ENCODE data around the gene CPED1. TPM values are rescaled to one million over a fixed set of nuclear protein-coding genes. Genes with fewer than 3 reads are reported as not detected.

Gene CPED1
- total RNA-seq = 0.09 and 0.42 TPM in 2 replicates

- CTCF ChIA-PET = interaction anchor here (0.8 to 6.5 kb wide), 12 partner anchors 8 to 1005 kb away, joined by 3 to 48 read pairs (median 4); partner anchors contain the start of gene ING3
- DNase-seq (peak; percentile 46), ATAC-seq (ENCODE audit: low read depth) (peak; percentile 73)
- Mint-ChIP-seq H3K9me3 (no peaks in the 10 kb centered on the region), H3K4me3 (peak within 1 kb of the TSS; percentile 81), H3K27ac (no peak within 1 kb of the TSS), H3K4me1 (peaks cover 23% of the 10 kb centered on the region), H3K27me3 (peaks cover 33% of the 10 kb centered on the region), H3K36me3 (ENCODE audit: low read depth) (no peaks in the 10 kb centered on the region)
- no peak for TF ChIP-seq CTCF (IDR thresholded peaks at IDR 0.05)
- intact Hi-C loops (cut with micrococcal nuclease) = loop anchor here (1.0 to 5.0 kb wide), 2 partner anchors 37 to 131 kb away; partner anchors contain the start of gene TSPAN12
- POLR2A ChIA-PET = interaction anchor here (0.9 to 1.5 kb wide), 2 partner anchors 38 to 39 kb away, joined by 3 to 6 read pairs; partner anchors contain the start of gene ING3
Observed at GRCh38 chr7:120988591-120989256, at the start of gene CPED1. Gene CPED1, plus strand, starts transcription at chr7:120988711. Its CDS starts 911 bp downstream, at chr7:120989622.

GRCh38 chr7:120939345-120939744, 49.2 kb upstream of the CPED1 start:
- Mint-ChIP-seq H3K4me1 (no peaks in the 10 kb centered on the region), H3K4me3 (no peak overlapping the region), H3K36me3 (ENCODE audit: low read depth) (no peaks in the 10 kb centered on the region), H3K9me3 (no peaks in the 10 kb centered on the region), H3K27ac (no peak overlapping the region), H3K27me3 (peaks cover 2% of the 10 kb centered on the region)
- TF ChIP-seq CTCF (IDR thresholded peaks at IDR 0.05) = no peak
- intact Hi-C loops (cut with micrococcal nuclease) = no loop called here
- ATAC-seq (ENCODE audit: low read depth) (no peak), DNase-seq (no peak)
- POLR2A ChIA-PET = no interaction called here
- CTCF ChIA-PET = no interaction called here

- ChIA-PET CTCF (interaction anchor here (1.9 kb wide), 1 partner anchor 149 kb away, joined by 5 read pairs; no protein-coding TSS in a partner anchor), POLR2A (no interaction called here)
- Mint-ChIP-seq H3K9me3 (no peaks in the 10 kb centered on the region), H3K27ac (no peak overlapping the region), H3K27me3 (no peaks in the 10 kb centered on the region), H3K36me3 (ENCODE audit: low read depth) (no peaks in the 10 kb centered on the region), H3K4me1 (no peaks in the 10 kb centered on the region), H3K4me3 (no peak overlapping the region)
- DNase-seq = no peak
- no peak for TF ChIP-seq CTCF (IDR thresholded peaks at IDR 0.05)
- no peak for ATAC-seq (ENCODE audit: low read depth)
- intact Hi-C loops (cut with micrococcal nuclease) = loop anchor here (1.0 kb wide), 1 partner anchor 149 kb away; no protein-coding TSS in a partner anchor
Observed at GRCh38 chr7:120941064-120941463, 47.4 kb upstream of the CPED1 start.

- intact Hi-C loops (cut with micrococcal nuclease) = loop anchor here (1.0 kb wide), 1 partner anchor 150 kb away; no protein-coding TSS in a partner anchor
- ChIA-PET POLR2A (no interaction called here), CTCF (interaction anchor here (1.9 kb wide), 1 partner anchor 149 kb away, joined by 5 read pairs; no protein-coding TSS in a partner anchor)
- TF ChIP-seq CTCF (IDR thresholded peaks at IDR 0.05) = no peak
- H3K4me1 Mint-ChIP-seq = no peaks in the 10 kb centered on the region
- H3K27me3 Mint-ChIP-seq = peaks cover 3% of the 10 kb centered on the region
- ATAC-seq (ENCODE audit: low read depth) (no peak), DNase-seq (no peak)
- H3K4me3 Mint-ChIP-seq = no peak overlapping the region
- no peaks in the 10 kb centered on the region for H3K9me3 Mint-ChIP-seq
- no peak overlapping the region for H3K27ac Mint-ChIP-seq
- H3K36me3 Mint-ChIP-seq (ENCODE audit: low read depth) = no peaks in the 10 kb centered on the region
Observed at GRCh38 chr7:120941856-120942255, 46.7 kb upstream of the CPED1 start.

GRCh38 chr7:120942861-120943260, 45.6 kb upstream of the CPED1 start:
- ChIA-PET CTCF (interaction anchor here (1.9 kb wide), 1 partner anchor 151 kb away, joined by 5 read pairs; no protein-coding TSS in a partner anchor), POLR2A (no interaction called here)
- ATAC-seq (ENCODE audit: low read depth) = no peak
- no peaks in the 10 kb centered on the region for H3K9me3 Mint-ChIP-seq
- no peaks in the 10 kb centered on the region for H3K36me3 Mint-ChIP-seq (ENCODE audit: low read depth)
- intact Hi-C loops (cut with micrococcal nuclease) = no loop called here
- no peaks in the 10 kb centered on the region for H3K4me1 Mint-ChIP-seq
- no peak overlapping the region for H3K27ac Mint-ChIP-seq
- TF ChIP-seq CTCF (IDR thresholded peaks at IDR 0.05) = no peak
- no peak for DNase-seq
- no peak overlapping the region for H3K4me3 Mint-ChIP-seq
- H3K27me3 Mint-ChIP-seq = peaks cover 3% of the 10 kb centered on the region
